ENCODE data around the gene LATS2.

- no peak for TF ChIP-seq CTCF (IDR thresholded peaks at IDR 0.05)
- no peak for TF ChIP-seq POLR2A (IDR thresholded peaks at IDR 0.05)
These were observed 6.4 kb downstream of the LATS2 start for GRCh38 chr13:21055016-21055415.

Measured in testis (tissue), 2 donors.